ENCODE measurements around the gene RXFP2.

RXFP2 gene

GRCh38 chr13:31767175-31767900 lies 28.0 kb downstream of the RXFP2 start:
- no peak for DNase-seq (ENCODE audit: low spot score)

- DNase-seq (ENCODE audit: low spot score), result no peak
Observed at GRCh38 chr13:31768351-31768750, 29.0 kb downstream of the RXFP2 start.

GRCh38 chr13:31769575-31769974 lies 30.2 kb downstream of the RXFP2 start:
- DNase-seq (ENCODE audit: low spot score), result no peak

- DNase-seq (ENCODE audit: low spot score), result no peak
Observed at GRCh38 chr13:31772231-31772630, 32.9 kb downstream of the RXFP2 start.

GRCh38 chr13:31773538-31773937 lies 34.2 kb downstream of the RXFP2 start:
- DNase-seq (ENCODE audit: low spot score), result no peak

- DNase-seq (ENCODE audit: low spot score), result no peak
Observed at GRCh38 chr13:31774186-31774750, 34.9 kb downstream of the RXFP2 start.

GRCh38 chr13:31775148-31775547 lies 35.8 kb downstream of the RXFP2 start:
- no peak for DNase-seq (ENCODE audit: low spot score)

- no peak for DNase-seq (ENCODE audit: low spot score)
Observed at GRCh38 chr13:31775686-31776085, 36.4 kb downstream of the RXFP2 start.

- DNase-seq (ENCODE audit: low spot score), result no peak
Observed at GRCh38 chr13:31781064-31781463, 41.7 kb downstream of the RXFP2 start.

GRCh38 chr13:31786011-31786410 lies 46.7 kb downstream of the RXFP2 start:
- no peak for DNase-seq (ENCODE audit: low spot score)

GRCh38 chr13:31790992-31791391 lies 51.7 kb downstream of the RXFP2 start:
- DNase-seq (ENCODE audit: low spot score), result no peak

GRCh38 chr13:31793246-31793645 lies 53.9 kb downstream of the RXFP2 start:
- no peak for DNase-seq (ENCODE audit: low spot score)

- DNase-seq (ENCODE audit: low spot score), result no peak
Observed at GRCh38 chr13:31794452-31794851, 55.1 kb downstream of the RXFP2 start.

GRCh38 chr13:31797154-31797775 lies 57.9 kb downstream of the RXFP2 start:
- DNase-seq (ENCODE audit: low spot score), result no peak

- DNase-seq (ENCODE audit: low spot score), result no peak
Observed at GRCh38 chr13:31798189-31798588, 58.9 kb downstream of the RXFP2 start.

GRCh38 chr13:31801088-31801487 lies 61.8 kb downstream of the RXFP2 start:
- no peak for DNase-seq (ENCODE audit: low spot score)

GRCh38 chr13:31803311-31803710 lies 64.0 kb downstream of the RXFP2 start:
- no peak for DNase-seq (ENCODE audit: low spot score)

GRCh38 chr13:31805841-31806240 lies 66.5 kb downstream of the RXFP2 start:
- DNase-seq (ENCODE audit: low spot score), result no peak

GRCh38 chr13:31807090-31807541 lies 67.8 kb downstream of the RXFP2 start:
- DNase-seq (ENCODE audit: low spot score), result no peak

- DNase-seq (ENCODE audit: low spot score), result no peak
Observed at GRCh38 chr13:31814536-31814935, 75.2 kb downstream of the RXFP2 start.

GRCh38 chr13:31815361-31816144 lies 76.2 kb downstream of the RXFP2 start:
- DNase-seq (ENCODE audit: low spot score), result no peak

GRCh38 chr13:31818236-31818635 lies 78.9 kb downstream of the RXFP2 start:
- no peak for DNase-seq (ENCODE audit: low spot score)
